T-helper 1 cell treated with Interleukin-12 subunit alpha and Interleukin-12 subunit beta and Interleukin-4 antibody, amounts not matched to agents 30 μg/mL and 1 μg/mL, for 36 hours (primary cell): ENCODE results near the gene SLA2.
"Not testable (repeated sequence)": the region's sequence is repeated elsewhere in the genome, so short reads cannot be mapped to it uniquely, and the experiment has no call there.

Source experiments
- H3K27ac Mint-ChIP-seq: one replicate; pipeline ENCODE4 v1.8.0; 2021; ENCODE audit warnings: mild to moderate bottlenecking, mixed read lengths
- H3K27me3 Mint-ChIP-seq: one replicate; pipeline ENCODE4 v1.8.0; 2021; ENCODE audit warnings: low read depth, mixed read lengths
- H3K36me3 Mint-ChIP-seq: one replicate; pipeline ENCODE4 v1.8.0; 2021; ENCODE audit warnings: low read depth, mixed read lengths
- H3K4me1 Mint-ChIP-seq: one replicate; pipeline ENCODE4 v1.8.0; 2021; ENCODE audit warnings: low read depth, mixed read lengths
- H3K4me3 Mint-ChIP-seq: one replicate; pipeline ENCODE4 v1.8.0; 2021; ENCODE audit warnings: mild to moderate bottlenecking, moderate library complexity, mixed read lengths
- H3K9me3 Mint-ChIP-seq: one replicate; pipeline ENCODE4 v1.8.0; 2021; ENCODE audit warnings: mixed read lengths

Gene SLA2, protein sequence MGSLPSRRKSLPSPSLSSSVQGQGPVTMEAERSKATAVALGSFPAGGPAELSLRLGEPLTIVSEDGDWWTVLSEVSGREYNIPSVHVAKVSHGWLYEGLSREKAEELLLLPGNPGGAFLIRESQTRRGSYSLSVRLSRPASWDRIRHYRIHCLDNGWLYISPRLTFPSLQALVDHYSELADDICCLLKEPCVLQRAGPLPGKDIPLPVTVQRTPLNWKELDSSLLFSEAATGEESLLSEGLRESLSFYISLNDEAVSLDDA

GRCh38 chr20:36645998-36646397, at the start of gene SLA2:
TSS of gene SLA2 (minus strand) at chr20:36646196. CDS start at chr20:36641335, 4,861 bp downstream.
- Mint-ChIP-seq H3K4me1 (peaks cover 45% of the 10 kb centered on the region), H3K4me3 (peak within 1 kb of the TSS; percentile 97), H3K27ac (peak within 1 kb of the TSS; percentile 95), H3K9me3 (no peaks in the 10 kb centered on the region), H3K36me3 (peaks cover 26% of the 10 kb centered on the region), H3K27me3 (no peaks in the 10 kb centered on the region)

DNA sequence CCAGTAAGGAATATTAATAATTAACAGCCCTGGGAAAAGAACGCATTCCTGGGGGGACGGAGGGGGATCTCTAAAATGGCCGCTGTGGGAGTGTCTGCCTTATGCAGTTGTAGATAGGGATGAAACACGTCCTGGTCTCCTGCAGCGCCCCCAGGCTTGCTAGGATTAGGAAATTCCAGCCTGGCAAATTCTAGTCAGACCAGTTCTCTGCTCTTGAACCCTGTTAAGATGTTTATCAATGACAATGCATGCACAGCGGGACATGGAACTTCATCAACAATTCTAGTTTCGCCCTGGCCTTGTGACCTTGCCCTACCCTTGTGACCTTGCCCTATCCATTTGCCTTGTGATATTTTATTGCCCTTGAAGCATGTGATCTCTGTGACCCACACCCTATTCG, 49.5 kb upstream of the SLA2 start:
- not testable (repeated sequence) for H3K36me3 Mint-ChIP-seq, H3K4me1 Mint-ChIP-seq, H3K4me3 Mint-ChIP-seq, H3K27me3 Mint-ChIP-seq, H3K9me3 Mint-ChIP-seq, H3K27ac Mint-ChIP-seq

DNA sequence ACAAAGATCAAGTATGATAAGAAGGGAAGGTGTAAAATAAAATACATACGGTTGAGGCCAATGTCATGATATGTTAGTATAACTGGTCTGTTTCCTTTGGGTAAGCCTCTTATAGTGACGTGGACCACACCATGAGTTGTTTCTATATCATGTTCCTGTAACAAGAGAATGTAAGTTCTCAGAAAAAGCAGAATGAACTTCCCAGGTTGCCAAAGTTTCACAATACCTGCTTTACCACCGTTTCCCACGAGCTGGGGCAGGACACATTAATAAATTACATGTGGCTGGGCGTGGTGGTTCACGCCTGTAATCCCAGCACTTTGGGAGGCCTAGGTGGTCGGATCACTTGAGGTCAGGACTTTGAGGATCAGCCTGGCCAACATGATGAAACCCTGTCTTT, 42.6 kb upstream of the SLA2 start:
- no peaks in the 10 kb centered on the region for H3K27me3 Mint-ChIP-seq
- H3K27ac Mint-ChIP-seq, result no peak overlapping the region
- no peaks in the 10 kb centered on the region for H3K9me3 Mint-ChIP-seq

DNA sequence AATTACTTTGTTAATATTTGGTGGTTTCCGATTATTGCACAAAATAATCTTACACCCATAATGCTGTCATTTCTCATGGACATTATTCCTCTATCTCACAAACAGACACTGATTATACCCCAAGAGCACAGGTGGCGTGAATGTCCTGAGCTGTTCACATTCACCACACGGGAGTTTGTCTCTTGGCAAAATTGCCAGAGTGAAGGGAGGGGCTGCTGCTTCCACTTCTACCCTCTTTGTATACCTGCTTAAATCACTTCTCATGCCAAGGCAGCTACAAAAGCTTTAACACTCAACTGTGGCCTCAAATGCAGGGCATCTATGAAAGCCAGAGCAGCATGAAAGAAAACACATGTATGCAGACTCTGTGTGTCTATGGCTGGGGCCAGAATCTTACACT, 41.9 kb upstream of the SLA2 start:
- no peak overlapping the region for H3K4me3 Mint-ChIP-seq
- H3K4me1 Mint-ChIP-seq, result no peaks in the 10 kb centered on the region
- H3K36me3 Mint-ChIP-seq, result peaks cover 2% of the 10 kb centered on the region
- H3K27me3 Mint-ChIP-seq, result no peaks in the 10 kb centered on the region
- no peaks in the 10 kb centered on the region for H3K9me3 Mint-ChIP-seq
- no peak overlapping the region for H3K27ac Mint-ChIP-seq

More for the DNA sequence above, 42.6 kb upstream of the SLA2 start:
- no peak overlapping the region for H3K4me3 Mint-ChIP-seq
- H3K4me1 Mint-ChIP-seq, result no peaks in the 10 kb centered on the region
- peaks cover 2% of the 10 kb centered on the region for H3K36me3 Mint-ChIP-seq

DNA sequence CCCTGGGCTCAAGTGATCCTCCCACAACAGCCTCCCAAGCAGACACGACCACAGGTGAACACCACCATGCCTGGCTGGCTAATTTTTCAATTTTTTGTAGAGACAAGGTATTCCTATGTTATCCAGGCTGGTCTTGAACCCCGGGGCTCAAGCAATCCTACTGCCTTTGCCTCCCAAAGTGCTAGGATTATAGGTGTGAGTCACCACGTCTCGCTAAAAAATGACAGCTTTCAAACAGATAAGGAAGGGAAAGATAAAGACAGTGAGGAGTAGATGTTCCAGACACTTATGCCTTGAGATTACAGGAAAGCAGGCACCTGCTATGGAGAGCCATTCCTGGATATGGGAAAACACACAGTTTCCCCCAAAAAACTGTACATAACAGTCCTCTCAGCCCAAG, 40.9 kb upstream of the SLA2 start:
- no peaks in the 10 kb centered on the region for H3K4me1 Mint-ChIP-seq
- H3K4me3 Mint-ChIP-seq, result no peak overlapping the region
- no peak overlapping the region for H3K27ac Mint-ChIP-seq
- no peaks in the 10 kb centered on the region for H3K9me3 Mint-ChIP-seq
- H3K36me3 Mint-ChIP-seq, result peaks cover 7% of the 10 kb centered on the region
- no peaks in the 10 kb centered on the region for H3K27me3 Mint-ChIP-seq

GRCh38 chr20:36686504-36686903, 40.5 kb upstream of the SLA2 start:
- H3K27me3 Mint-ChIP-seq, result no peaks in the 10 kb centered on the region
- H3K4me3 Mint-ChIP-seq, result no peak overlapping the region
- no peaks in the 10 kb centered on the region for H3K4me1 Mint-ChIP-seq
- H3K36me3 Mint-ChIP-seq, result peaks cover 7% of the 10 kb centered on the region
- H3K27ac Mint-ChIP-seq, result no peak overlapping the region
- no peaks in the 10 kb centered on the region for H3K9me3 Mint-ChIP-seq

DNA sequence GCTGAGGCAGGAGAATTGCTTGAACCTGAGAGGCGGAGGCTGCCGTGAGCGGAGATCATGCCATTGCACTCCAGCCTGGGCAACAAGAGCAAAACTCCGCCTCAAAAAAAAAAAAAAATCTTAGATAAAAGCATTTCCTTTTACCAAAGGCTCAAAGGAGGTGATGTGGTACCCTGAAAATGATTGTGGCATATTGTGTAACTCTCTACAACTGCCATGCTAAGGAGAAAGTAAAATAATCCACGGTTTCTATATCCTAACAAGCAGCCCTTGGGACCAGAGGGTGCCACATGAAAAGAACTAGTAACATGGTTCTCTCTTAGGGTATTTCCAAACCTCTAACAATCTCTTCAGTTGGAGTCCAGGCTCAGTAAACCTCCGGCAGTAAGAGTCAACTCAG, 38.8 kb upstream of the SLA2 start:
- H3K36me3 Mint-ChIP-seq, result peaks cover 9% of the 10 kb centered on the region
- H3K9me3 Mint-ChIP-seq, result no peaks in the 10 kb centered on the region

GRCh38 chr20:36682311-36682710, 36.3 kb upstream of the SLA2 start:
- H3K27me3 Mint-ChIP-seq, result no peaks in the 10 kb centered on the region

More for the DNA sequence above, 38.8 kb upstream of the SLA2 start:
- Mint-ChIP-seq H3K4me1 (no peaks in the 10 kb centered on the region), H3K27ac (no peak overlapping the region), H3K27me3 (no peaks in the 10 kb centered on the region), H3K4me3 (no peak overlapping the region)

GRCh38 chr20:36677422-36677771, 31.4 kb upstream of the SLA2 start:
- Mint-ChIP-seq H3K27me3 (no peaks in the 10 kb centered on the region), H3K4me1 (no peaks in the 10 kb centered on the region), H3K4me3 (no peak overlapping the region), H3K36me3 (peaks cover 6% of the 10 kb centered on the region), H3K9me3 (no peaks in the 10 kb centered on the region), H3K27ac (no peak overlapping the region)

More at GRCh38 chr20:36682311-36682710, 36.3 kb upstream of the SLA2 start:
- no peak overlapping the region for H3K27ac Mint-ChIP-seq
- H3K36me3 Mint-ChIP-seq, result peaks cover 9% of the 10 kb centered on the region
- H3K4me1 Mint-ChIP-seq, result no peaks in the 10 kb centered on the region
- no peaks in the 10 kb centered on the region for H3K9me3 Mint-ChIP-seq
- H3K4me3 Mint-ChIP-seq, result no peak overlapping the region

GRCh38 chr20:36676701-36677421, 30.9 kb upstream of the SLA2 start:
- no peaks in the 10 kb centered on the region for H3K27me3 Mint-ChIP-seq
- H3K4me3 Mint-ChIP-seq, result no peak overlapping the region
- H3K27ac Mint-ChIP-seq, result no peak overlapping the region
- no peaks in the 10 kb centered on the region for H3K9me3 Mint-ChIP-seq
- H3K4me1 Mint-ChIP-seq, result no peaks in the 10 kb centered on the region
- peaks cover 1% of the 10 kb centered on the region for H3K36me3 Mint-ChIP-seq

DNA sequence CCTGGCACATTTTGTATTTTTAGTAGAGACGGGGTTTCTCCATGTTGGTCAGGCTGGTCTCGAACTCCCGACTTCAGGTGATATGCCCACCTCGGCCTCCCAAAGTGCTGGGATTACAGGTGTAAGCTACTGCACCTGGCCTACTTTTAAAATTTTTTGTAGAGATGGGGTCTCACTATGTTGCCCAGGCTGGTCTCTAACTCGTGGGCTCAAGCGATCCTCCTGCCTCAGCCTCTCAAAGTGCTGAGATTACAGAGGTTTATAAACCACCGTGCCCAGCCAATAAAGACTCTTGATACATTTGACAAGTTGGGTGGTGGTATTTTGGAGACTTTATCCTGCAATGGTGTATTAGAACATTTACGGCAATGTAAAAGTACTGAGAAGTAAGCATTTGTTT, 29.5 kb upstream of the SLA2 start:
- not testable (repeated sequence) for H3K36me3 Mint-ChIP-seq, H3K4me1 Mint-ChIP-seq, H3K9me3 Mint-ChIP-seq, H3K4me3 Mint-ChIP-seq, H3K27ac Mint-ChIP-seq, H3K27me3 Mint-ChIP-seq

- H3K9me3 Mint-ChIP-seq, result no peaks in the 10 kb centered on the region
- H3K4me3 Mint-ChIP-seq, result no peak overlapping the region
- H3K27me3 Mint-ChIP-seq, result no peaks in the 10 kb centered on the region
- H3K27ac Mint-ChIP-seq, result no peak overlapping the region
- peaks cover 8% of the 10 kb centered on the region for H3K36me3 Mint-ChIP-seq
- H3K4me1 Mint-ChIP-seq, result no peaks in the 10 kb centered on the region
Measured at GRCh38 chr20:36672991-36673390, 27.0 kb upstream of the SLA2 start.

DNA sequence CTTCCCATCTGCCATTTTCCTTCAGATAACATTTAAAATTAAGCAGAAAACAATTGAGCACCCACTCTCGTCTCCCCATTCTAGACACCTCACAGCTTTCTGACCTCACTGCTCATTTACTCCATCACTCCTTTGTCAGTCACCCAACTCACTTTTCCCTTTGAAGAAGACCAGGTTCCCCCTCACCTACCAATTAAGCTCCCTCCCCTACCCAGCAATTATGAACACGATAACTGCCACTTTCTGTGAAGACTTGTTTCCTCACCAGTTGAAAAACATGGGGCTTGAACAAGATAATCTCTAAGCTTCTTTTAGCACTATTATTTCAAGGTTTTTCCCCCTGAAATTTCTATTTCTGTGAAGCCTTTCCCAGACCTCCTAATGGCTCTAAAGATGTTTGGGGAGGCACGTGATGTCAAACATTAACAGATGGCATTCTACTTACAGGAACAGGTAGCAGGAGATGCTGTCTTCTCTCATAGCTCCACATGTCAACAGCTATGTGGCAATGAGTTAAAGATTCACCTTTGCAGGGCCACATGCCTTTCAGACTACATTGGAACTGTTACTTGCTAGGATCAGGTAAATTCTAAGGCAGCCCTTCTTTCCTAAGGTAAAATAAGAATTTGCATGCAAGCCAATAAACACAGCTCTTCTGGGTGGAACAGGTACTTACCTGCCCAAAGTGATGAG, 24.8 kb upstream of the SLA2 start:
- Mint-ChIP-seq H3K27me3 (no peaks in the 10 kb centered on the region), H3K27ac (no peak overlapping the region), H3K4me1 (no peaks in the 10 kb centered on the region), H3K9me3 (no peaks in the 10 kb centered on the region), H3K36me3 (peaks cover 8% of the 10 kb centered on the region), H3K4me3 (no peak overlapping the region)

DNA sequence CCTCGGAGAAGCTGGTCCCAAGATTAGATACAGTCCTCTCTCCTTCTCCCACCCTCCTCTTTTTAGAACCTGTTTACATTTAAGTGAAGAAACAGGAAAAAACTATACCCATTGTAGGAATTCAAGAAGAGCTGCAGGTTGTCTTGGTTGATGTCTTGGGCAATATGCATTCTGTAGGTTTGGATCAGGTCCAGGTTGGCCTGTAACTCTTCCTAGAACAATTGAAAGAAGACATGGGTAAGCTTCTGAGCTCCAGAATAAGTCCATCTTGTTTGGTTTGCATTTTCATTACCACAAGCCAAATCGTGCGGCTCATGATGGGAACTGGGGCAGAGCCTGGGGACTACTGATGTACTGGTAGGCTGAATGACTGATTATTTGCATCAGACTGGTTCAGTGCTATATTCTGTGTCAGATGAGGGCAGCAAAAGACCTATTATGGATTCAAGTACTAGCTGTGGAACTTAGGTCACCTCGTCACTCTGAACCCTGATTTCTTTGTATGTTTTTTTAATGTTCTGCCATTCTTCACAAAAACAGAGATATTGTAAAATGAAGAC, 20.3 kb upstream of the SLA2 start:
- Mint-ChIP-seq H3K27ac (no peak overlapping the region), H3K9me3 (no peaks in the 10 kb centered on the region), H3K4me1 (peaks cover 3% of the 10 kb centered on the region), H3K27me3 (no peaks in the 10 kb centered on the region), H3K4me3 (no peak overlapping the region), H3K36me3 (peaks cover 14% of the 10 kb centered on the region)

- no peak overlapping the region for H3K27ac Mint-ChIP-seq
- H3K9me3 Mint-ChIP-seq, result no peaks in the 10 kb centered on the region
- H3K27me3 Mint-ChIP-seq, result no peaks in the 10 kb centered on the region
- peaks cover 17% of the 10 kb centered on the region for H3K4me1 Mint-ChIP-seq
- peaks cover 17% of the 10 kb centered on the region for H3K36me3 Mint-ChIP-seq
- no peak overlapping the region for H3K4me3 Mint-ChIP-seq
Measured at GRCh38 chr20:36663031-36663430, 17.0 kb upstream of the SLA2 start.
